IPS-18c (cell line): ENCODE results near the gene ELMOD1.

Source experiments
- H3K4me3 ChIP-seq: 2 replicates; pipeline ENCODE4 v1.7.0; 2013; ENCODE audit warnings: low read depth, mild to moderate bottlenecking, low read length, moderate library complexity; ENCODE audit not compliant: insufficient read depth
- H3K9me3 ChIP-seq: one replicate; pipeline ENCODE4 v1.6.1; 2013; ENCODE audit warnings: mild to moderate bottlenecking, low read length, moderate library complexity; ENCODE audit not compliant: control insufficient read depth, insufficient read depth

The ELMOD1 gene

DNA sequence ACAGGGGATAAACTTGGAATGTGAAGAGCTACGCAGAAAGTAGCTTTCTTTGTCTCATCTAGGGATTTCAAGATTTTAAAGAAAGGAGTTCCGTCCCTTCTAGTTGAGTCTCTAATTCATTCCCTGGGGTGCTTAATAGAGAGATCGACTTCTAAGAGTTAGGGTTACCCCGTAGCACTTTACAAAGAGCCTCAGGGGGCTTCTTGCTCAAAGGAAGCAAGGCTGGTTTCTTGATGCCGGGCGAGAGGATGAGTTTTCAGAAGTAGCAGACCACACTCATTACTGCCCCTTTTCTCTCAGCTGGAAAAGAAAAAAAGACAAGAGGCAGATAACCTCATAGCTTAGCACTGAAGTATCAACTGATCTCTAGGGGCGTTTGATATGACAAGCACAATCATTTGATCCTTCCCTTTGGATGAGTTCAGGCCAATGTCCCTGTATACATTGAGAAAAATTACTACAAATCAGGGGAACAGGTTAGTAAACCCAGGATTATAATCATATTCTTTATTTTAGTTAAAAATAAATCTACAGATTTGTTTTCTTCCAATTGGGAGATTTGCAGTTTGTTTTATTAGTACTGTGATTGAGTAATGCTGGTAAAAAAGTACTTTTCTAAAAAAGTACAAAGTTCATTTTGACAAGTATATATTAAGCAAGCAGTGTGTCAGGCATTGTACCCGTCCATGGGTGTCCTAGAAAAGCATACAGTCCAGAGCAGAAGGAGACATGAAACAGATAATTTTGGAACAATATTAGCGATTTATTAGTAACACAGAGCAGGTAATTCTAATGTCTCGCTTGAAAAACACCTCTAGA lies 18.7 kb downstream of the ELMOD1 start:
- Histone ChIP-seq H3K4me3 (no peak overlapping the region), H3K9me3 (no peaks in the 10 kb centered on the region)

- Histone ChIP-seq H3K4me3 (no peak overlapping the region), H3K9me3 (no peaks in the 10 kb centered on the region)
These were observed 21.5 kb downstream of the ELMOD1 start for GRCh38 chr11:107612445-107612844.

GRCh38 chr11:107619926-107620325 lies 29.0 kb downstream of the ELMOD1 start:
- Histone ChIP-seq H3K9me3 (no peaks in the 10 kb centered on the region), H3K4me3 (no peak overlapping the region)

DNA sequence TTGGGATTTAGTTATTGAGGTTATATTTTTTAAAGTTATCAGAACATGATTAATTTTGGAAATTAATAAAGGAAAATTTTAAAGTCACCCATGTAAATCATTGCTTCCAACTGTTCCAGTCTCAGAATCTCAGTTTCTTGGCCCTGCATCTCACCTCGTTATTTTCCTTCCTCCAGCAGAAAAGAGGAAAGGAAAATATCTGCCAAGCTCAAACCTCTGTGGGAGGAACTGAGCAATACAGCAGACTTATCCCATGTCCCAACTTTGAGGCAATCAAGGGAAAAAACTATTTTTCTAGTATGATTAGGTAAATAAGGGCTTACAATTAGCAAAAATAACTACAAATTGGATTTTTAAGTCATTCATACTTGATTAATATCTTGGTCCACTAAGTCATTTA lies 30.1 kb downstream of the ELMOD1 start:
- H3K4me3 ChIP-seq, result no peak overlapping the region
- no peaks in the 10 kb centered on the region for H3K9me3 ChIP-seq

DNA sequence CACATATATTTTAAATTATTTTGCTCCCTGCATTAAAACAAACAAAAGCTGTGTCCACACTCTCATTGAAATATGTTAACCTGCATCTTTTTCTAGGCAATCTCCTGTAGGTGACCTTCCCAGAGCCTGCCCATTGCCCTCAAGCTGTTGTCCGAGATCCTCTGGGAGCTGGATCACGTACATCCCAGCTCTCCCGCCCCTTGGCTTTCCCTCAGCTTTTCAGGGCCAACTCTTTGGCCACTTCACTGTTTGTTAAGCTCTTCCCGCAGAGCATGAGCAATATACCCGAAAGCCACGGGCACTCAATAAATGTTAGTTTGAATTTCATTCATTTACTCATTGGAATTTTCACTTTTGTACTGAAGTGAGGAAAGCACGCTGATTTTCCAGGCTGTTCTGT lies 32.2 kb downstream of the ELMOD1 start:
- no peaks in the 10 kb centered on the region for H3K9me3 ChIP-seq
- no peak overlapping the region for H3K4me3 ChIP-seq

GRCh38 chr11:107624983-107625684 lies 34.2 kb downstream of the ELMOD1 start:
- no peaks in the 10 kb centered on the region for H3K9me3 ChIP-seq
- no peak overlapping the region for H3K4me3 ChIP-seq

DNA sequence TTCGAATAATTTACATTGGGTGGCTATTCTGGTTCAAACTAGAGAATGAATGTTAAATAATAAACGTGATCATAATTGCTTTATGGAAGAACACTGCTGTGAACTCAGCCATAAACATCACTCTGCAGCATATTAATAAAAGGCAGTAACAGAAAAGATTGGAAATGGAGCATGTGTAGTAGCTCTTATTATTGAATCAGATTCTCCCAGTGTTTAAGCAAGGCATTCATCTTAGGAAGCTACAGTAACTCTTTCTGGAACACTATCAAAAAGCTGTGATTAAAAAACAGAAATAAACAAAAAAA lies 34.7 kb downstream of the ELMOD1 start:
- Histone ChIP-seq H3K4me3 (no peak overlapping the region), H3K9me3 (no peaks in the 10 kb centered on the region)

- Histone ChIP-seq H3K9me3 (no peaks in the 10 kb centered on the region), H3K4me3 (no peak overlapping the region)
These were observed 40.1 kb downstream of the ELMOD1 start for GRCh38 chr11:107631043-107631442.

DNA sequence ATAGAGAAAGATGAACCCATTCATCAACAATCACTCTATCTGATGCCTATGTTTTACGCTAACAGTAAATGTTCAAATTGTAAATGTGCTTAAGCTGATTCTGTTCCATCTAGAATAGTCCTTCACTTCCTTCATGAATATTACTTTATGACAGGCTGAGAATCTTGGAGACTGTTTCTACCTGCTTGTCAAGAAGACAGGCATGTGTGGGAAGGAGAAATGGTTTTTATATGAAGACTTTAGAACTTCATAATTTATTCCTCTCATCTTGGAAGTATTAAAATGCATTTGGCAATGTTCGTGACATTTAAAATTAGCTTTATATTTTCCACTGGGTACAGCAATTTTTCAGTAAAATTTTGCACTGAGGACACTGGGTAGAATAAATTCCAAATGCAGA lies 41.0 kb downstream of the ELMOD1 start:
- H3K4me3 ChIP-seq, result no peak overlapping the region

GRCh38 chr11:107646783-107647182 lies 55.8 kb downstream of the ELMOD1 start:
- Histone ChIP-seq H3K4me3 (no peak overlapping the region), H3K9me3 (peaks cover 2% of the 10 kb centered on the region)

More for the DNA sequence above, 41.0 kb downstream of the ELMOD1 start:
- H3K9me3 ChIP-seq, result no peaks in the 10 kb centered on the region

GRCh38 chr11:107648242-107648641 lies 57.3 kb downstream of the ELMOD1 start:
- no peak overlapping the region for H3K4me3 ChIP-seq

GRCh38 chr11:107651672-107652071 lies 60.7 kb downstream of the ELMOD1 start:
- H3K4me3 ChIP-seq, result no peak overlapping the region
- H3K9me3 ChIP-seq, result no peaks in the 10 kb centered on the region

More at GRCh38 chr11:107648242-107648641, 57.3 kb downstream of the ELMOD1 start:
- peaks cover 2% of the 10 kb centered on the region for H3K9me3 ChIP-seq

DNA sequence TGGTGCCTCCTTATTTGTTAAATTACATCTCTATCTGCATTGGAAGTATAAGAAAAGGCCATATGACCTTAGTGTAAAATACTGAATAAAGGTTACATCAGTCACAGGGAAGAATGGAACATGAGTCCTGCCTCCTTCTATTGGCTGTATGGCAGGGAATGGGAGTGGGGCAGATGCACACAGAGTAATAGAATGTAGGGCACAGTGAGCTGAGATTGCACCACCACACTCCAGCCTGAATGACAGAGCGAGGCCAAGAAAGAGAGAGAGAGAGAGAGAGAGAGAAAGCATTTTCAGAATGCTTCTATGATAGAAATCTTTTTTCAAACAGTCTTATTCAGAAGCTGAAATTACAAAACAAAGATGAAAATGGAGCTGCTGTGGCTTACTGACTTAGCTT lies 62.1 kb downstream of the ELMOD1 start:
- Histone ChIP-seq H3K9me3 (no peaks in the 10 kb centered on the region), H3K4me3 (no peak overlapping the region)

- H3K9me3 ChIP-seq, result no peaks in the 10 kb centered on the region
- H3K4me3 ChIP-seq, result no peak overlapping the region
These were observed 64.7 kb downstream of the ELMOD1 start for GRCh38 chr11:107655602-107656001.

DNA sequence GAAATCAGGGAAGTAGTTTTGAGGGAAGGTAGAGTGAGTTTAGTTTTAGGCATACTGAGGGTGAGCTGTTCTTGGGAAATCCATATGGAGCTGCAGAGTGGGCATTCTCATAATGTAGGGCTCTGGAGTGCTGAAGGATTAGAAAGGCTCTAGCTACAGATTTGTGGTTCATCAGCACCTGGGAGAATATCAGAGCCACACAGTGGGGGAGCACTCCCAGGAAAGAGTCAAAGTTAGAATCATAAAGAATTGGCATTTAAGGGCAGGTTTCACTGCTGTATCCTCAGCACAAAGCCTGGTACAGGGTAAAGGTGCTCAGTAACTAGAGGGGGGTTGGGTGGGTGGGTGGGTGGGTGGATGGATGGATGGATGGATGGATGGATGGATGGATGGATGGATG lies 68.4 kb downstream of the ELMOD1 start:
- H3K9me3 ChIP-seq, result no peaks in the 10 kb centered on the region

DNA sequence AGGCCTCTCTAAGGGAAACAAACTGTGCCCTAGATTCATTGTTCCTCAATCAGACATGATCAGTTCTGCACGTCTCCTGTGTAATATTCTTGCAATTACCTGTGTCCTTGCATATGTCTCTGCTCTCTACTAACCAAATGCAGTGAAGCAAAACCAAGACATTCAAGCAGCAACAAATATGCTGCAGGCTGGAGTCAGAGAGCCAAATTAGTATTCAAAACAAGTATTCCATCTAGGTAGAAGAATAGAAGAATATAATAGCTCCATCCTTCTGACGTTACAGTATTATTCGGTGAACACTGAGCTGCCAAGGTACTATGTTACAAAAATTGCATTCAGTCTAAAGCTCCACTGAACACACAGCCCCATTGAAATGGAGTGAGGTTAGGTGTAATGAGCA lies 69.1 kb downstream of the ELMOD1 start:
- Histone ChIP-seq H3K4me3 (no peak overlapping the region), H3K9me3 (no peaks in the 10 kb centered on the region)

More for the DNA sequence above, 68.4 kb downstream of the ELMOD1 start:
- H3K4me3 ChIP-seq, result no peak overlapping the region

DNA sequence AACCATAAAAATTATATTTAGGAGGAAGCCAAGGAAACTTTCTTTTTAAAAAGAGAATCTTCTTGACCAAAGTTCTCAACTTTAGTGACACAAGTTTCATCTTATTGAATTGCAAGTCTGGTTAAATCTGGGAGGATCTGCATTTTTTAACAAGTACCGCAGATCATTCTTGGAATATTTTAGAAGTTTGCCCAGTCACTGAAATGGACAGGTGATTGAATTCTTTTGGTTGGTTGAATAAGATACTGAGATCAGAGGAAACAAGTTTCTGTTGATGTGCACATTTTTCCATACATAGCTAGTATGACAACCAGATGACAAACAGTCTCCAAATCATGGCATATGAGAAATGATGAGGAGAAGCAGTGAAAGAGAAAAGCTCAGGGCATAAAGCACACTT lies 70.7 kb downstream of the ELMOD1 start:
- no peaks in the 10 kb centered on the region for H3K9me3 ChIP-seq
- H3K4me3 ChIP-seq, result no peak overlapping the region

GRCh38 chr11:107665018-107665417 lies 74.1 kb downstream of the ELMOD1 start:
- no peak overlapping the region for H3K4me3 ChIP-seq

More at GRCh38 chr11:107665018-107665417, 74.1 kb downstream of the ELMOD1 start:
- H3K9me3 ChIP-seq, result no peaks in the 10 kb centered on the region
